HPDE6-E6E7 (cell line): ENCODE results near the gene SLC4A4.

Source experiments
- DNase-seq: peaks from one replicate; pipeline ENCODE4 v3.0.0; 2011; ENCODE audit warnings: missing footprints; ENCODE audit errors: extremely low spot score

SLC4A4 gene

GRCh38 chr4:71538528-71538927, 199.7 kb downstream of the SLC4A4 start:
- DNase-seq, result no peak

GRCh38 chr4:71540749-71541269, 202.0 kb downstream of the SLC4A4 start:
- DNase-seq, result no peak

- no peak for DNase-seq
Measured at GRCh38 chr4:71541541-71541940, 202.7 kb downstream of the SLC4A4 start.

DNA sequence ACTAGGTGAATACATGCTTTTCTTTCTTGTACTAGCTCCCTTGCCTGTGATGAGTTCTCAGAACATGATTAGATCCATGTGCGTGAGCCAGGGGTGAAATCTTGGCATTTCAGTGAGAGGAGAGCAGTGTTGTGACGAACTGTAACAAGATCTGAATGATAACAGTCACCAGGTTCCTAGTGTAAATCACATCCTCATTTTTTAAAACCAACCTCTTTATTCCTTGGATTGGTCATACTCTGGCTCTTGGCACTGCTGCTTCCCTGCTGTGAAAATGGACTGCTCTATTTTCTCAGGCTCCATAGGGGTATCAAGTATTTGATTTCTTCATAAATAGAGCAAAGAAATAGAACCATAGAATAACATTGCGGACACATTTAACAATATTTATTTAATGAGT, 206.3 kb downstream of the SLC4A4 start:
- no peak for DNase-seq

DNA sequence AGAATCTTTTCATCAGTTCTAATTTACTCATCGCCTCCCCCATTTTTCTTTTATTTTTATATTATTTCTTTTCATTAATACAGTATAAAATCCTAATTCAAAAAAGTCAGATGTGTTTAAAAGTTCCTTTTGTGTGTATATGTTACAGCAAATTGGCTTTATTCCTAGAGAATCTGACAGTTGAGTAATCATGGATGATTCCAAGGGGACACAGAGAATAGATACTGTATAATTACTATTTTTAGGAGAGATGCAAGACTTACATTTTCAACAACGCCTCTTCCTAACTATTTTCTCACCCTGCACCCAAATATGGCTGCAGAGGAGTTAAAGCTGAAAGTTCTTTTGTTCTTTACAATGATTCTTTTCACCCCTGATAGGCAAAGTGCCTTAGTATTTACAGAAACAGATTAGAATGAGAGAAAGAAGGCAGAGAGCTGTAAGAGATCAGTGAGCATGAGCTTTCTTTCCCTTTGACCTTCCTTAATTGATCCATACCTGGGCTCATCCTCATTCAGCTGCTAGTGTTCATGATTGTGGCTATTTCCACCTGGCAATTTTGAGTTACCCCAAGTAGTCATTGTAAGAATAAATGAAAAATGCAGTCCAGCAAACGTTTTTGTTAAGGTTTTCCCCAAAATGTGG, 210.8 kb downstream of the SLC4A4 start:
- no peak for DNase-seq

- DNase-seq, result peak; percentile 3
Measured at GRCh38 chr4:71550220-71551165, 211.7 kb downstream of the SLC4A4 start.

DNA sequence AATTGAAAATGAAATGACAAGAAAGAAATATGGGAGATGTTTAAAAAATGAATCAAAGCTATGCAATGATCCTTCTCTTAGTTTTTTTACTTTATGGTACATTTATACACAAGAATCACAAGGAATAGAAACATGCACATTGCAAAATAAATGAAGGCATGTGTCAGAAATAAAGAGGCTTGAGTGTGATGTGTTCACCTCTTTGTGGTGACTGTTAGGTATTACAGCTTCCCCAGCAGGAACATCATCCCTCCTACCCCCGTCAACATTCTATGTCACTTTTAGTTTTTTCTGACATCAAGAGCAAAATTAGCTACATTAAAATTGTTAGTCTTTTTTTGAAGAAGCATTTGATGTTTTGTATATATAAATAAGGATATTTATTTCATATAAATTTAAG, 214.8 kb downstream of the SLC4A4 start:
- DNase-seq, result peak; percentile 19

DNA sequence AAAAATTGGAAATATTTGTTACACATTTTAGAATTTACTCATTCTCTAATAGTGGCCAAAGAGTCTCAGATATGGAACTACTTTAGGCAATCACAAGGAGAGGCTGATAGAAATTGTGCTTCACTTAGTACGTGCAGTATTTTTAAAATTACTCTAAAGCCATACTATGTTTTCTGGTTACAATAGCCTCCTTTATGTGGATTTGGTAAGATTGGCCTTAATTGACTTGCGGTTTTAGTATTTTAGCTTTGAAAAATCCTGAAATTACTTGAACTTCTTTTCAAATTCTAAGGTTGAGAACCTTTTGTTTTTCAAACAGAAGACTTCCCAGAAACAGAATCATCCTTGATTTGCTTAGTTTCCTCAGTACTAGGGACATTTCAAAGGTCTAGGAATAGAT, 215.2 kb downstream of the SLC4A4 start:
- no peak for DNase-seq

DNA sequence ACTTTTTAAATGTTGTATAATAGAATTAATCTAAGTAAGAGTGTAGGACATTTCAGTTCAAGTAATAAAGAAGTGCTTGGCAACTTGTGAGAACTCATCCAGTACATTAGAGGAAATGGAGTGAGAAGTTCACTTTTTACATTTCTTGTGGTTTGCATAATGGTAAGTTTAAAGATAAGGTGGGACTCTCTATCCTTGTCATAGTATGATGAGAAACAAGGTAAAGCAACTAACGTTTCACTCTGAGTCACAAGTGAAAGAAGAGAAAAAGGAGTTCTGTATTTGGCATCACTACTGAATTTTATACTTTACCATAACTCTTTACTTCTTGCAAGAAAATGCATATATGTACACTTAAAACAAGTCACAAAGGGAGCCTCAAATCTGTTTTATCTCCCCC, 219.4 kb downstream of the SLC4A4 start:
- DNase-seq, result no peak

GRCh38 chr4:71559957-71560571, 221.2 kb downstream of the SLC4A4 start:
- no peak for DNase-seq

- no peak for DNase-seq
Measured at GRCh38 chr4:71564775-71565174, 226.0 kb downstream of the SLC4A4 start.

DNA sequence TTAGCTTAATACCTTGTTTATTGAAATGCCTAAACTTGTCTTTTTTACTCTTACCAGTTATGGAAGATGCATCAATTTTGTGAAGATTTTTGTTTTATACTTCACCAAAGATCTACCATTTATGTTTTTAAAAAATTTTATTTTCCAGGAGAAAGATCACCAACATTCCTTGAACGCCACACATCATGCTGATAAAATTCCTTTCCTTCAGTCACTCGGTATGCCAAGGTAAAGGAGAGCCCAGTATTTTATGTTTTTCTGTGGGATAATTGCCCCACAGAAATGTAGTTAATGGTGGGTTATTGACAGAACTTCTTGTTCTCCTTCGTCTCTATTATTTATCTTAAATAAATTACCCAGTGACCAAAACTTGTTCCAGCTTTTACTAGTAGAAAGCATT, 228.0 kb downstream of the SLC4A4 start:
- DNase-seq, result no peak

DNA sequence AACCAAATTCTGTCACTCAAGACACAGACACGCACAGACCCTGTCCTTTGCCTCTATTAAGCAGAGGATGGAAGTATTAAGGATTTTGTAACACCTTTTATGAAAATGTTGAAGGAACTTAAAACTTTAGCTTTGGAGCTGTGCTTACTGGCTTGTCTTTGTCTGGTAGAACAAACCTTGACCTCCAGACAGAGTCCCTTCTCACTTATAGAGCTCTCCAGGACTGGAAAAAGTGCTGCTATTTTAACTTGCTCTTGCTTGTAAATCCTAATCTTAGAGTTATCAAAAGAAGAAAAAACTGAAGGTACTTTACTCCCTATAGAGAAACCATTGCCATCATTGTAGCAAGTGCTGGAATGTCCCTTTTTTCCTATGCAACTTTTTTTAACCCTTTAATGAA, 229.3 kb downstream of the SLC4A4 start:
- DNase-seq, result no peak

DNA sequence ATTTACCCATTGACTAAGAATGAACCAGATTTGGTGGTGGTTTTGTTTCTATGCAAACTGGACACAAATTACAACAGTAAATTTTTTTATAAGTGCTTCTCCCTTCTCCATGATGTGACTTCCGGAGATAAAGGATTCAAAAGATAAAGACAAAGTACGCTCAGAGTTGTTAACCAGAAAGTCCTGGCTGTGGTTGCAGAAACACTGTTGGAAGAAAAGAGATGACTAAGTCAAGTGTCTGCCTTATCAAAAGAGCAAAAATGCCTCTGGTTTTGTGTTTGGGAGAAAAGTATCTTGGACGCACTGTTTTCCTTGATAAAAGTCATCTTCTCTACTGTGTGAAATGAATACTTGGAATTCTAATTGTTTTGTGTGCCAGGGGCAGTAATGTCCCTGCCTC, 231.7 kb downstream of the SLC4A4 start:
- no peak for DNase-seq

GRCh38 chr4:71571346-71571745, 232.5 kb downstream of the SLC4A4 start:
- no peak for DNase-seq

DNA sequence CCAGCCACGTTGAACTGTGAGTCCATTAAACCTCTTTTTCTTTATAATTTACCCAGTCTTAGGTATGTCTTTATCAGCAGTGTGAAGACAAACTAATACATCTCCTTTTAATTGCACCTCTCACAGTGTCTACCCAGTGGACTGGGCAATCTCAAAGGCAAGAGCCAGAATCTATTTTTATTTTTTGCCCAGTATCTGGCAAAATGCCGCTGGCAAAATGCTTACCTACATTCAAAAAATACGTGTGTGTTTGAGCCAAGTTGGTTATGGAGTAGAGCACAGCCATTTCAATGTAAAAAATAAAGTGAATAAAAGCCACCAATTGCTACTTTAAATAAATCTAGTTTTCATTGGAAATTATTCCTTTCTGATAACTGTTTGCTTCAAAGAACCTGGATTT, 245.2 kb downstream of the SLC4A4 start:
- DNase-seq, result no peak

GRCh38 chr4:71584585-71584984, 245.8 kb downstream of the SLC4A4 start:
- no peak for DNase-seq

DNA sequence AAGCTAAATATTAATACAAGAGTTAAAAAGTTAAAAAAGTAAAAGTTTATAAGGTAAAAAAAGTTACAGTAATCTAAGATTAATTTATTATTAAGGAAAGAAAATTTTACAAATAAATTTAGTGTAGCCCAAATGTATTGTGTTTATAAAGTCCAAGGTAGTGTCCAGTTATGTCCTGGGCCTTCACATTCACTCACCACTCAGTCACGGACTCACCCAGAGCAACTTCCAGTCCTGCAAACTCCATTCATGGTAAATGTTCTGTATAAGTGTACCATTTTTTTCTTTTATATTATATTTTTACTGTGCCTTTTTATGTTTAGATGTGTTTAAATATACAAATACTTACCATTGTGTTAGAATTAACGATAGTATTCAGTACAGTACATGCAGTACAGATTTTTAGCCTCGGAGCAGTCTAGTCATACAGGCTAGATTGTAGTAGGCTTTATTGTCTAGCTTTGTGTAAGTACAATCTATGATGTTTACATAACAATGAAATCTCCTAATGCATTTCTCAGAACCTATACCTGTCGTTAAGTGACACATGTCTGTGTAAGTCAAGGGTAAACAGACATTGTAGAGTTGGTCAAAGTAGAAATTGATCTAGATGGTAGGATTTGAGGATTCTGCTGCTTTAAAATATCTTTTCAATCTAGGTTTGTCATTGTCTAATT, 247.4 kb downstream of the SLC4A4 start:
- DNase-seq, result no peak

GRCh38 chr4:71587995-71588394, 249.2 kb downstream of the SLC4A4 start:
- DNase-seq, result no peak

DNA sequence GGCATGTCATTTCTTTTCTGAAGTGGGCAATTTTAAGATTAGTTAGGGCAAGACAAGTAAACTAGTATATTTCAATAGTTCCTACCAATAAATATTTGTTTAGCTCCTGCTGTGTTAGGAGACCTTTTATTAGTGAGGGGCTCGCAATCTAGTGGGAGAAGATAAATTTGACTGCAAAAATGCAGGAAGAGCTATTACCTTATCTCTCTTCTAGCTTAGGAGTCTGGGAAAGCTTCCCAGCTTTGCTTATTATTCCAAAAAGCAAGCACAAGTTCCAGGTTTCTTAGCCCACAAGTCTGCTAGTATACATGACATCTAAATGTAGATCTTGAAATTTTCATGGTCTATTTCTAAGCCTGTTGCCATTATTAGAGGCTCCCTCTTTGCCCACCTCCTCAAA, 254.0 kb downstream of the SLC4A4 start:
- no peak for DNase-seq

DNA sequence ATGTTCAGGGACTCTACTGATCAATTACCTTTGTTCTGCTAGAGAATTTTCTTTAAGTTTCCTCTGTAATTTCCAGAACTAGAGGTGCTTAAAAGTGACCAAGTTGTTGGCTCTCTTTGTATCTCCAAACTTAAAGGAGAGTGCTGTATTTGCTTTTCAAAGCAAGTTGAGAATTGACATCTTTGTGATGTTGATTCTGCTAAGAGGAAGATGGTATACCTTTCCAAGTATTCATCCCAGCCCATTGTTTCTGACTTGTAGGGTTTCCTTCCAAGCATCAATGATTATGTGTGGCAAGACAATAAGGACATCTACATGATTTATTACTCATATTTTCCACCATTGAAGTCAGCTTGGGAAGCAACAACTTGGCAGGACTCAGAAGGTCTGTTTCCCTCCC, 254.5 kb downstream of the SLC4A4 start:
- DNase-seq, result no peak

DNA sequence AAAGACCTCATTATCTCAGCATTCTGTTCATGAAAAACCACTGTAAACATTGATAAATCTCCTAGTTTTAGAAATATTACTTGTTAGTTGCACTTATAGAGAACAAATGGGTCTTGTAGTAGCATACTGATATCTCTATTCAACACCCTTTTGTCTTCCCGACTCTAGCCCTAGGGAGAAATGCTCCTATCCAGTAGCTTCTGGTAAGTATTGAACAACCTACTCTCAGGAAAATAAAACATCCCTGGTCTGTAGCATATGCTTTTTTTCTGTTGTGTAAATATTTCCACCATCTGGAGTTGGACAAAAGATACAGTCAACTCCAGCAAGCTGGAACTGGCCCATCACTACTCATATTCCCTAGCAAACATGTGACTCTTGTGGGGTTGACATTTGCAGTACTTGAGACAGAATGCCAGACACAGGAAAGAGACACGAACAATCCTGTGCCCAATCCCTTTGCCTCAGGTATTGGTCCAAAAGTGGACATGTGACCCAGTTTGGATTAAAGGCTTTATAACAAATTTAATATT, 256.8 kb downstream of the SLC4A4 start:
- DNase-seq, result peak; percentile 64
